Endothelial cell (in vitro differentiated cells): ENCODE measurements around the gene LAMB1. TPM values are rescaled to one million over a fixed set of nuclear protein-coding genes. Genes with fewer than 3 reads are reported as not detected.

Experiments used
- DNase-seq: peaks from one replicate; pipeline ENCODE4 v3.0.0; 2021; ENCODE audit warnings: low spot score
- H3K27ac Mint-ChIP-seq: one replicate; pipeline ENCODE4 v1.8.0; 2021; ENCODE audit warnings: mixed read lengths, inconsistent platforms; ENCODE audit not compliant: unreplicated experiment
- H3K27me3 Mint-ChIP-seq: one replicate; pipeline ENCODE4 v1.8.0; 2021; ENCODE audit warnings: mild to moderate bottlenecking, moderate library complexity, mixed read lengths, inconsistent platforms; ENCODE audit not compliant: unreplicated experiment
- H3K36me3 Mint-ChIP-seq: one replicate; pipeline ENCODE4 v1.8.0; 2021; ENCODE audit warnings: mild to moderate bottlenecking, low read depth, mixed read lengths, inconsistent platforms; ENCODE audit not compliant: unreplicated experiment
- H3K4me1 Mint-ChIP-seq: one replicate; pipeline ENCODE4 v1.8.0; 2021; ENCODE audit warnings: mild to moderate bottlenecking, mixed read lengths, inconsistent platforms; ENCODE audit not compliant: unreplicated experiment
- H3K4me3 Mint-ChIP-seq: one replicate; pipeline ENCODE4 v1.8.0; 2021; ENCODE audit warnings: mild to moderate bottlenecking, mixed read lengths, inconsistent platforms; ENCODE audit not compliant: unreplicated experiment
- H3K9me3 Mint-ChIP-seq: one replicate; pipeline ENCODE4 v1.8.0; 2021; ENCODE audit warnings: mixed read lengths, inconsistent platforms; ENCODE audit not compliant: unreplicated experiment
- total RNA-seq: library from RNA; stranded (reverse); fragmentation: NEBNext Ultra II Directional; extraction: Animal tissue kit (Norgen Biotek cat#: 25700); gene quantifications from one replicate; pipeline ENCODE4 v1.2.1, GENCODE V29; 2021; ENCODE audit not compliant: unreplicated experiment
- TF ChIP-seq, protein P1 (sequence below): fragments of 200-600 bp; sonication (generic); IDR thresholded peaks from one replicate; pipeline ENCODE4 v1.5.0; 2021; ENCODE audit warnings: antibody characterized with exemption; ENCODE audit not compliant: unreplicated experiment

LAMB1 gene
- total RNA-seq, 1 donor from 2014 or later = 453 TPM

DNA sequence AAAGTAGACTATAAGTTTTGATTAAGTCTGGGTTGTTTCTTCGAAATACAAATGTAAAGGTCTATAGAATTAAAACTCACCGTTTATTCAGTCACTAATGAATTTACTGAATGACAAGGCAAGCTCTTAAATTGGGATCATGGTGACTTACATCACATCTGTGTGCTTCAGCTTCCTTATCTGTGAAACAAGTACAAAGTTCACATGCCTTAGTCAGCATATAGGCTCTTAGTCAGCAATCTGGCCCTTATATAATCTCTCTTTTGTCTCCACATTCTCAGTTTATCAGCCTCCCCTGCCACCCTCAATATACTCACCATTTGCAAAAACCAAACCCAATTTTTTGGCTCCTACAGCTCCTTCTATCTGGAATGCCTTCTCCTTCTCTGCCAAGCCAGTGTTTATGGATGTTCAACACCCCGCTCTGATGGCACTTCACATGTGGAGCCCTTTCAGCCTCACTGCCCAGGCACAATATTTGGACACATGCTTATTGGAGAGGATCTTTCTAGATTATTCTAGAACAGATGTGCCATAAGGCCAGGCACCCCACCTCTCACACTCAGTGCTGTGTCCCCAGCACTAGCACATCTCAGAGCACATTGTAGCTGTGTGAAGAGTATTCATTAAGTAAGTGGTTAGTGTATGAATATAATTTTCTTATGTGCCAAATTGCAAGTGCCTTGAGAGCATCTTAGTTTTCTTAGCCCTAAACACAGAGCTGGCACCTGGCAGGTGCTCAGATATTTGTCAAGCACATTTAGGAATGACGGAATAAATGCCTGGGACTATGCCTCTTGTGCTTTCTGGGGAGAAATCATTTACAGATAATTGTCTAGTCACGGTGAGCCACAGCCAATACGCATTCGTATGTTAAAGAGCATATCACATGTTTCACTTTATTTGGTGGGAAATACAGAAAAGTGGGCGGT, 9.8 kb upstream of the LAMB1 start:
- Mint-ChIP-seq H3K4me1 (peaks cover 23% of the 10 kb centered on the region), H3K4me3 (no peak overlapping the region), H3K27ac (no peak overlapping the region), H3K27me3 (no peaks in the 10 kb centered on the region), H3K36me3 (no peaks in the 10 kb centered on the region), H3K9me3 (no peaks in the 10 kb centered on the region)
- TF ChIP-seq, protein P1, sequence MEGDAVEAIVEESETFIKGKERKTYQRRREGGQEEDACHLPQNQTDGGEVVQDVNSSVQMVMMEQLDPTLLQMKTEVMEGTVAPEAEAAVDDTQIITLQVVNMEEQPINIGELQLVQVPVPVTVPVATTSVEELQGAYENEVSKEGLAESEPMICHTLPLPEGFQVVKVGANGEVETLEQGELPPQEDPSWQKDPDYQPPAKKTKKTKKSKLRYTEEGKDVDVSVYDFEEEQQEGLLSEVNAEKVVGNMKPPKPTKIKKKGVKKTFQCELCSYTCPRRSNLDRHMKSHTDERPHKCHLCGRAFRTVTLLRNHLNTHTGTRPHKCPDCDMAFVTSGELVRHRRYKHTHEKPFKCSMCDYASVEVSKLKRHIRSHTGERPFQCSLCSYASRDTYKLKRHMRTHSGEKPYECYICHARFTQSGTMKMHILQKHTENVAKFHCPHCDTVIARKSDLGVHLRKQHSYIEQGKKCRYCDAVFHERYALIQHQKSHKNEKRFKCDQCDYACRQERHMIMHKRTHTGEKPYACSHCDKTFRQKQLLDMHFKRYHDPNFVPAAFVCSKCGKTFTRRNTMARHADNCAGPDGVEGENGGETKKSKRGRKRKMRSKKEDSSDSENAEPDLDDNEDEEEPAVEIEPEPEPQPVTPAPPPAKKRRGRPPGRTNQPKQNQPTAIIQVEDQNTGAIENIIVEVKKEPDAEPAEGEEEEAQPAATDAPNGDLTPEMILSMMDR = no peak
- DNase-seq = no peak

DNA sequence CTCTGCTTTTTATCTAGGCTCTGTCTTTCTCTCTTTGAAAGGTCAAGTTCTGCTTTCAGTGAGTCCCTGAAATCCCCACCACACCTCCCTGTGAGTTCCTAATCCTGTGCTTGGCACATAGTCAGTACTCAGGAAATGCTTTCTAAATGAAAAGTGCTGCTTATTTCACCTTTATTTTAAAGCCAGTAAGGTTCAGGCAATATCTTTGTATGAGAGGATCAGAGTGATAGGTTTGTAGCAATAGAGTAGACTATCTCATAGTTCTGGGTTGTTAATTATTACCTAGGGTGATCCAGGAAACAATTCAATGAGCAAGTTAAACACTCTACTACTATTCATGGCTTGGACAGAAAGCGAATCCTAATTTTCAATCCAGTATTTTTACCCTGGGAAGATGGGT, 7.4 kb upstream of the LAMB1 start:
- H3K4me3 Mint-ChIP-seq = no peak overlapping the region
- peaks cover 4% of the 10 kb centered on the region for H3K36me3 Mint-ChIP-seq
- TF ChIP-seq, protein P1 = no peak
- H3K4me1 Mint-ChIP-seq = peaks cover 20% of the 10 kb centered on the region
- H3K9me3 Mint-ChIP-seq = no peaks in the 10 kb centered on the region
- DNase-seq = no peak
- H3K27ac Mint-ChIP-seq = no peak overlapping the region
- H3K27me3 Mint-ChIP-seq = peaks cover 2% of the 10 kb centered on the region

DNA sequence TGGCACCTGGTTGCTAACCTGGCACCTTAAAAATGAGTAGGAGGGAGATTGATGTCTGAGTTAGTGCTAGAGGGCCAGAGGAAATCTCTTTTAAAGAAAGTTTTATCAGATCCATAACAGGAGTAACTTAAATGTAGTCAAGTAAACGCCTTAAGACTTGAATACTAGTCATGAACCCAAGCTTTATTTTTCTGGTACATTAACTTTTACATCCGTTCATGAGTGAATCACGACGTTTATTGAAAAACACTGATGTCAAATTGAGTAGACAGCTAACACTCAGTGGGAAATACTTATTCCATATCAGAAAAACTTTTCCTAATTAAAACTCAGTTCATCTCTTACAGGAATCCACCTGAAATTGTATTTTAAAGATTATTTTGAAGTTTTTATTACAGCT, 6.9 kb upstream of the LAMB1 start:
- Mint-ChIP-seq H3K36me3 (peaks cover 4% of the 10 kb centered on the region), H3K27me3 (peaks cover 2% of the 10 kb centered on the region), H3K9me3 (no peaks in the 10 kb centered on the region), H3K27ac (no peak overlapping the region), H3K4me3 (no peak overlapping the region), H3K4me1 (peaks cover 21% of the 10 kb centered on the region)
- TF ChIP-seq, protein P1 = no peak
- no peak for DNase-seq

DNA sequence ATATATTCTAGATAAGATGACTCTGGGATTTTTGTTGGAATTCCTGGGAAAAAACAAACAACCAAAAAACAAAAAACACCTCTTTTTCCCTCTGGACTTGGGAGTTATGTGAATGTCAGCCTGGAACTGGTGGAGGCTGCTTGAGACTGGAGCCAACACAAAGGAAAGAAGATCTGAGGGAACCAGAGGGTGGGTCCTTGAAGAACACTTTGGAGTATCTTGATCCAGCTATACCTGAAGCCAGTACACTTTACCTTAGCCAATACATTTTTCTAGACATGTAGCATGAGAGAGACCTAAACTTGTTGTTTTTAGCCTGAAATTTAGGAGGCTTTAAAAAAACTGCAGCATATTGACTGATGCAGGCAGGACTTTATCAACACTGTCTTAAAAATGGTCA, 5.9 kb upstream of the LAMB1 start:
- no peak for DNase-seq
- Mint-ChIP-seq H3K27ac (no peak overlapping the region), H3K4me3 (no peak overlapping the region), H3K9me3 (no peaks in the 10 kb centered on the region), H3K27me3 (peaks cover 8% of the 10 kb centered on the region), H3K4me1 (peaks cover 19% of the 10 kb centered on the region), H3K36me3 (peaks cover 4% of the 10 kb centered on the region)
- TF ChIP-seq, protein P1 = no peak

DNA sequence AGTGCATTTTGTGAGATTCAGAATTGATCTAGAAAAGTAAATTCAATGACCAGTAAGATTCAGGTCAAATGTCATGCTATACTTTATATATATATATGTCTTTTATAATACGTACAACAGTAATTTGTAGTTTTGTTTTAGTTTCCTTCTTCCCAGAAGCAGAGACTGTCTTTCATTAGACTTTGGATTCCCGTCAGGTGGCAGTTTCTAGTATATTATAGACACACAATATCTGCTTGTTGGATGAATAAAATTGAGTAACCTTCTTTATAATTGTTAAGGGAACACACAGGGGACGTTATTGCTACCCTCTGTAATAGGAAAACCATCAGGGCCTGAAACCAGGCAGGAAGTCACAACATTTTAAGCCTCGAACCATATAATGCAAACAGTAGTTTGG, 5.3 kb upstream of the LAMB1 start:
- Mint-ChIP-seq H3K4me3 (no peak overlapping the region), H3K36me3 (peaks cover 4% of the 10 kb centered on the region), H3K4me1 (peaks cover 20% of the 10 kb centered on the region), H3K9me3 (no peaks in the 10 kb centered on the region), H3K27ac (no peak overlapping the region), H3K27me3 (peaks cover 9% of the 10 kb centered on the region)
- TF ChIP-seq, protein P1 = no peak
- DNase-seq = no peak
